ENCODE results near the gene ROGDI.

DNA sequence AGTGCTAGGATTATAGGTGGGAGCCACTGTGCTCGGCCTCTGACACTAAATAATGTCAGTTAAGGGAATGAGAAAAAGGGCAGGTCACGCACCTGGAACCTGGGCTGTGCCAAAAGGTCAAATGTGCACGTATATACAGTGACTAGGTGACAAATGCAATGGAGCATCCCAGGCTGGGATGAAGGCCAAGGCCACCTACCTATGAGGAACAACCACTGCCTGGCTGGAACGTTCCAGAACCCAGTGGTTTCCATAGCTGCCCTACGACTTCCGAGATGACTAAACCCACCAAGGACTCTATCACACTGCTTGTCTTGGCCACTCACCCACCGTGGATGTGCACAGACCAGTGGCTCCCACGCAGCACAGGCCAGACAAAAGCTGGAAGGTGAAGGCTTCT, 51.5 kb downstream of the ROGDI start:
- TF ChIP-seq, protein P1, sequence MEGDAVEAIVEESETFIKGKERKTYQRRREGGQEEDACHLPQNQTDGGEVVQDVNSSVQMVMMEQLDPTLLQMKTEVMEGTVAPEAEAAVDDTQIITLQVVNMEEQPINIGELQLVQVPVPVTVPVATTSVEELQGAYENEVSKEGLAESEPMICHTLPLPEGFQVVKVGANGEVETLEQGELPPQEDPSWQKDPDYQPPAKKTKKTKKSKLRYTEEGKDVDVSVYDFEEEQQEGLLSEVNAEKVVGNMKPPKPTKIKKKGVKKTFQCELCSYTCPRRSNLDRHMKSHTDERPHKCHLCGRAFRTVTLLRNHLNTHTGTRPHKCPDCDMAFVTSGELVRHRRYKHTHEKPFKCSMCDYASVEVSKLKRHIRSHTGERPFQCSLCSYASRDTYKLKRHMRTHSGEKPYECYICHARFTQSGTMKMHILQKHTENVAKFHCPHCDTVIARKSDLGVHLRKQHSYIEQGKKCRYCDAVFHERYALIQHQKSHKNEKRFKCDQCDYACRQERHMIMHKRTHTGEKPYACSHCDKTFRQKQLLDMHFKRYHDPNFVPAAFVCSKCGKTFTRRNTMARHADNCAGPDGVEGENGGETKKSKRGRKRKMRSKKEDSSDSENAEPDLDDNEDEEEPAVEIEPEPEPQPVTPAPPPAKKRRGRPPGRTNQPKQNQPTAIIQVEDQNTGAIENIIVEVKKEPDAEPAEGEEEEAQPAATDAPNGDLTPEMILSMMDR (IDR thresholded peaks at IDR 0.05) = no peak
- no peak for TF ChIP-seq POLR2A (IDR thresholded peaks at IDR 0.05)

Measured in body of pancreas (tissue), 4 donors.